BLaER1 treated with 17β-estradiol and CSF1 and Interleukin-3, amounts not matched to agents 10 nM and 100 nM (cell line): ENCODE measurements around the gene KCNIP1.

Source experiments
- H3K27ac ChIP-seq, 11 experiments: shearing (Covaris generic); formaldehyde crosslinking; 2 replicates each; pipeline ENCODE4 v1.8.1; 2022
- H3K27me3 ChIP-seq, 11 experiments: shearing (Covaris generic); formaldehyde crosslinking; 2 replicates each; pipeline ENCODE4 v1.8.1; 2022
- H3K36me3 ChIP-seq, 11 experiments: shearing (Covaris generic); formaldehyde crosslinking; 2 replicates each; pipeline ENCODE4 v1.8.1; 2022
- H3K4me1 ChIP-seq, 10 experiments: shearing (Covaris generic); formaldehyde crosslinking; 2 replicates each; pipeline ENCODE4 v1.8.1; 2022
- H3K4me2 ChIP-seq, 11 experiments: shearing (Covaris generic); formaldehyde crosslinking; 2 replicates each; pipeline ENCODE4 v1.8.1; 2022
- H3K4me3 ChIP-seq, 10 experiments: shearing (Covaris generic); formaldehyde crosslinking; 2 replicates each; pipeline ENCODE4 v1.8.1; 2022
- H3K9ac ChIP-seq, 11 experiments: shearing (Covaris generic); formaldehyde crosslinking; 2 replicates each; pipeline ENCODE4 v1.8.1; 2022
- H3K9me3 ChIP-seq, 11 experiments: shearing (Covaris generic); formaldehyde crosslinking; replicated peaks in 1 of 11; 2 replicates each; pipeline ENCODE4 v1.8.1; 2022
- H4K20me1 ChIP-seq, 11 experiments: shearing (Covaris generic); formaldehyde crosslinking; 2 replicates each; pipeline ENCODE4 v1.8.1; 2022
- Cebpa-rat ChIP-seq, 11 experiments: shearing (Covaris generic); IDR thresholded peaks; 2 replicates each; pipeline ENCODE4 v1.8.1; 2022

The KCNIP1 gene

DNA sequence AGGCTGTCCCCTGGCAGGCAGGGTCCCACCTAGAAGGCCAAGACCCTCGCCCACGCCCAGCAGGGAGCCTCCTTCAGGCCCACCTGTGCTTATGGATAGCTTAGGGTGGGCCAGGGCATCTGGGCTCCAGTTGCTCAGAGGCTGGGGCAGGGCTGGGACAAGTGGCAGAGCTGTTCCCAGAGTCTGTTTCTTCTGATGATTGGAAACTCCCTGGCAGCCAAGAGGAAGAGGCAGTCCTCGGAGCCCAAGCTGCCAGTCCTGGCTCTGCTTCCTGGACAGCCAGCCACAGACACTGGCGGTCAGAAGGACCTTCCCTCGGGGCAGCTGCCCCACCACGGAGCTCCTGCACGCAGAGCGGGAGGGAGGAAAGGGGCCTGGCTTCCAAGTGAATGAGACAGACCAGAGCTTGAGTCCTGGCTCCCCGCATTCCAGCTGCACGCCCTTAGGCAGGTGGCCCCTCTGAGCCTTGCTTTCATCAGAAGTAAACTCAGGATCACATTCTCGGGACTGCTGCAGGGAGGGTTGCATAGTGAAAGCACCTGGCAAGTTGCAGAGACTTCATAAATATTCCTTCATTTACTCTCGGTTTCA is 241.8 kb downstream of the KCNIP1 start:
- no peak overlapping the region for H3K4me3 ChIP-seq
- peaks cover 0 to 14% (median 0%) of the 10 kb centered on the region in 11 experiments; a peak in 5 of 22 replicates for H4K20me1 ChIP-seq
- no peak for TF ChIP-seq Cebpa-rat (IDR thresholded peaks at IDR 0.05)
- peaks cover 0 to 9% (median 0%) of the 10 kb centered on the region in 10 experiments; a peak in 4 of 20 replicates for H3K4me1 ChIP-seq
- H3K9ac ChIP-seq: no peak overlapping the region
- peak overlapping the region in 2 of 11 experiments; percentile 75 to 76; a peak in 1 of 22 replicates for H3K4me2 ChIP-seq
- no peaks in the 10 kb centered on the region for H3K36me3 ChIP-seq
- H3K9me3 ChIP-seq: no peaks in the 10 kb centered on the region
- H3K27me3 ChIP-seq: peaks cover 0 to 11% (median 0%) of the 10 kb centered on the region in 11 experiments; a peak in 3 of 22 replicates
- H3K27ac ChIP-seq: no peak overlapping the region

DNA sequence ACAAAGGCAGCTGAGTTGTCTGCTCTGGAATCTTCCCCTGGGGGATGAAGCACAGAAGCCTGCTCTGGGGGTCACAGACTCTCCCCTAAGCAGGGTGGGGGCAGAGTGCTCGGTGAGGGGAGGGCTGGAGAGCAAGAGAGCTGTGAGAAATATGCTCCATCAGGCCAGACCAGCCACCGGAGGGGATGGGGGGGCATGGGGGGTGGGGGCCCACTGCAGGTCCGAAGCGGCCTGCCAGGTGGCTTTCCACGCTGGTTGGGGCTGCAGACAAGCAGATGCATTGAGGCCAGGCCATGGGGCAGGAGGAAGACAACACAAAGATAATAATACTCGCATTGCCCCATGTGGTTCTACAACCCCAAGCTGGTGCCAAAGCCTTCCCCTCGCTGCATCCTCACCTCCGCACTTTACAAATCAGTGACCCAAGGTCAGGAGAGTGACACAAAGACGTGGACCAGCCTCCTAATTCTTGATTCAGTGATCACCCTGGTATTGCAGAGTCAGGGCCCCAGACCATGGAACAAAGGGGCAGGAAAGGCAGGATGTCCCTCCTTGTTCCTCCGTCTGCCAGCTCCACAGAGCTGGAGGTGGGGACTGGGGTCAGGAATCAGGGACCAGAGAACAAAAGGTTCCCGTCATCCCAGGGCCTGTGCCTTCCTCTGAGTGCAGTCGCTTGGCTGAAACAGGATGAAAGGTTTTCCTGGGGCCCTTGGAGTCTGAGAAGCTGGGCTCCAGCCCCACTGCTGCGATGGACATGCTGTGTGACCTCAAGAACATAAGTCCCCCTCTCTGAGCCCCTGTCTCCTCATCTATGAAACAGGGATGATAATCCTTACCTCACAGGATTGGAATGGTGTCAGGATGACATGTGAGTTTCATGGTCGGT is 242.5 kb downstream of the KCNIP1 start:
- peaks cover 0 to 11% (median 0%) of the 10 kb centered on the region in 11 experiments; a peak in 3 of 22 replicates for H3K27me3 ChIP-seq
- H3K4me3 ChIP-seq: no peak overlapping the region
- H4K20me1 ChIP-seq: peaks cover 0 to 14% (median 0%) of the 10 kb centered on the region in 11 experiments; a peak in 5 of 22 replicates
- no peaks in the 10 kb centered on the region for H3K9me3 ChIP-seq
- H3K36me3 ChIP-seq: no peaks in the 10 kb centered on the region
- H3K4me1 ChIP-seq: peaks cover 0 to 9% (median 0%) of the 10 kb centered on the region in 10 experiments; a peak in 4 of 20 replicates
- no peak overlapping the region for H3K4me2 ChIP-seq
- no peak for TF ChIP-seq Cebpa-rat (IDR thresholded peaks at IDR 0.05)
- no peak overlapping the region for H3K27ac ChIP-seq
- no peak overlapping the region for H3K9ac ChIP-seq

DNA sequence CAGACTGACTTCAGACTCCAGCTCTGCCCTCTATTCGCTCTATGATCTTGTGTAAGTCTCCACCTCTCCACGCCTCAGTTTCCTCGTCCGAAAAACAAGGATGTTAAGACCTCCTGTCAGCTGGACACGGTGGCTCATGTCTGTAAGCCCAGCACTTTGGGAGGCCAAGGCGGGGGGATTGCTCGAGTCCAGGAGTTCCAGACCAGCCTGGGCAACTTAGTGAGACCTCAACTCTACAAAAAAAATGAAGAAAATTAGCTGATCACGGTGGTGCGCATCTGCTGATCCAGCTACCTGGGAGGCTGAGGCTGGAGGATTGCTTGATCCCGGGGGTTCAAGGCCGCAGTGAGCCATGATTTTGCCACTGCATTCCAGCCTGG is 243.1 kb downstream of the KCNIP1 start:
- Histone ChIP-seq H3K36me3 (no peaks in the 10 kb centered on the region), H3K4me2 (no peak overlapping the region), H3K27ac (no peak overlapping the region)

DNA sequence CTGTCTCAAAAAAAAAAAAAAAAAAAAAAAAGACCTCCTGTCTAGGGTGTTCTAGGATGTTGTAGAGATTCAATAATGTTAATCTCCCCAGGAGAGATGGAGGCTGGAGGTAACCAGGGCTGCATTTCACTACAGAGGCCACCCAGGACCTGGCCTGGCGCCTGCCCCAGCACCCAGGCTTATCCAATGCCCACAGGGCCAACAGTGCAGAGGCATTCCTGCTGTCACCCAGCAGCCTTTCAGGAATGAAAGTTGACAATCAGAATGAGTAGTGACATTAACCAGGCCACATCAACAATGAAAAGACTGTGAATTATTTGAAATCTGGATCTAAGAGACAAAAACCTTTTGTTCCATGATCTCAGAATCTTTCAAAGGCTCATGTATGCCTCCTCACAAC is 243.5 kb downstream of the KCNIP1 start:
- Histone ChIP-seq H3K27me3 (peaks cover 0 to 11% (median 0%) of the 10 kb centered on the region in 11 experiments; a peak in 3 of 22 replicates), H3K27ac (no peak overlapping the region), H3K4me3 (no peak overlapping the region), H4K20me1 (peaks cover 0 to 14% (median 0%) of the 10 kb centered on the region in 11 experiments; a peak in 5 of 22 replicates), H3K9ac (no peak overlapping the region), H3K4me1 (peaks cover 0 to 9% (median 0%) of the 10 kb centered on the region in 10 experiments; a peak in 4 of 20 replicates), H3K36me3 (no peaks in the 10 kb centered on the region), H3K4me2 (no peak overlapping the region), H3K9me3 (no peaks in the 10 kb centered on the region)
- TF ChIP-seq Cebpa-rat (IDR thresholded peaks at IDR 0.05): no peak

More for the DNA sequence above, 243.1 kb downstream of the KCNIP1 start:
- no peaks in the 10 kb centered on the region for H3K9me3 ChIP-seq
- H4K20me1 ChIP-seq: peaks cover 0 to 14% (median 0%) of the 10 kb centered on the region in 11 experiments; a peak in 5 of 22 replicates
- peaks cover 0 to 11% (median 0%) of the 10 kb centered on the region in 11 experiments; a peak in 3 of 22 replicates for H3K27me3 ChIP-seq
- no peak overlapping the region for H3K4me3 ChIP-seq
- no peak for TF ChIP-seq Cebpa-rat (IDR thresholded peaks at IDR 0.05)
- no peak overlapping the region for H3K9ac ChIP-seq
- peaks cover 0 to 9% (median 0%) of the 10 kb centered on the region in 10 experiments; a peak in 4 of 20 replicates for H3K4me1 ChIP-seq

DNA sequence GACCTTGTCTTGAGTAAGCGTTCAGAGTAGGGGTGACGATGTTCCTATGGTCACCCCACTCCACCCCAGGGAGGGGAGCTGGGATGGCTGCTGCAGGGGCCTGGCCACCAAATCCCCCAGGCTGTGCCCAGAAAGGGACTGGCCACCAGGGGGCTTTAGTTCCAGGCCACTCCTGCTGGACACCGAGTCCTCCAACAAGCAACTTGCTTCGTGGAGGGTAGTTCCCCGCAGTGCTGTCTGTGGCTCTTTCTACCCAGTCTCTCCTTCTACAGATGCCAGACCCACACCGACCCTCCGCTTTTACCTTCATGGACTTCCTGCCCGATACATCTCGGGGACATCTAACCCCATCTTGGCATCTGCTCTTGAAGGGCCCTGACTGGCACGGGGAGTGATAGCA is 244.0 kb downstream of the KCNIP1 start:
- no peak for TF ChIP-seq Cebpa-rat (IDR thresholded peaks at IDR 0.05)
- Histone ChIP-seq H3K27ac (no peak overlapping the region), H3K4me1 (peaks cover 0 to 9% (median 0%) of the 10 kb centered on the region in 10 experiments; a peak in 4 of 20 replicates), H4K20me1 (peaks cover 0 to 14% (median 0%) of the 10 kb centered on the region in 11 experiments; a peak in 5 of 22 replicates), H3K27me3 (peaks cover 0 to 11% (median 0%) of the 10 kb centered on the region in 11 experiments; a peak in 3 of 22 replicates), H3K36me3 (no peaks in the 10 kb centered on the region), H3K4me3 (no peak overlapping the region), H3K9me3 (no peaks in the 10 kb centered on the region), H3K9ac (no peak overlapping the region), H3K4me2 (no peak overlapping the region)

DNA sequence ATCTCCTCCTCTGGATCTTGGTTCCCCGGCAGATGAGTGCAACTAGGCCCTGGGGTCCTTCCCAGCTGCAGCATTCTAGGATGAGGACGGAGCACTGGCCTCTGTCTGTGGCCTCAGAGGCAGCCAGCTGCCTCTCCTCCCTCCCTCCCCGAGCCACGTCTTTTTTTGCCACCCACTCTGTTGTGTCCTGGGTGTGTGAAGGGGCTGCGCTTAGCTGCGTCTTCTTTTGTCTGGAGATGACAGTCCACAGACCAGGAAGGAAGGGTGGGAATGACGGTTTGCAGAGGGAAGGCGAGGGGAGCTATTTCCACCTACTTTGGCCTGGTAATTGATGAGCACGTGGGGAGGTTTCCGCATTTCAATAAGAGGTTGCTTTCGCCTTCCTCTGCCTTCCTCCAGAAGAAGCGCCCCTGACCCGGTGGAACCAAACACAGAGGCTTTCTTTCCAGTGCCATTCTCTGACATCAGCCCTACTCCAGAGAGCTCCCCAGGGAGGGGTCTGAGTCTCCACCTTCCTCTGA is 245.2 kb downstream of the KCNIP1 start:
- H3K9ac ChIP-seq: no peak overlapping the region
- no peak overlapping the region for H3K4me3 ChIP-seq
- peaks cover 0 to 14% (median 0%) of the 10 kb centered on the region in 11 experiments; a peak in 5 of 22 replicates for H4K20me1 ChIP-seq
- peaks cover 0 to 11% (median 0%) of the 10 kb centered on the region in 11 experiments; a peak in 3 of 22 replicates for H3K27me3 ChIP-seq
- H3K4me2 ChIP-seq: no peak overlapping the region
- TF ChIP-seq Cebpa-rat (IDR thresholded peaks at IDR 0.05): no peak
- H3K4me1 ChIP-seq: peaks cover 0 to 9% (median 0%) of the 10 kb centered on the region in 10 experiments; a peak in 4 of 20 replicates
- no peaks in the 10 kb centered on the region for H3K36me3 ChIP-seq
- no peak overlapping the region for H3K27ac ChIP-seq
- H3K9me3 ChIP-seq: no peaks in the 10 kb centered on the region

DNA sequence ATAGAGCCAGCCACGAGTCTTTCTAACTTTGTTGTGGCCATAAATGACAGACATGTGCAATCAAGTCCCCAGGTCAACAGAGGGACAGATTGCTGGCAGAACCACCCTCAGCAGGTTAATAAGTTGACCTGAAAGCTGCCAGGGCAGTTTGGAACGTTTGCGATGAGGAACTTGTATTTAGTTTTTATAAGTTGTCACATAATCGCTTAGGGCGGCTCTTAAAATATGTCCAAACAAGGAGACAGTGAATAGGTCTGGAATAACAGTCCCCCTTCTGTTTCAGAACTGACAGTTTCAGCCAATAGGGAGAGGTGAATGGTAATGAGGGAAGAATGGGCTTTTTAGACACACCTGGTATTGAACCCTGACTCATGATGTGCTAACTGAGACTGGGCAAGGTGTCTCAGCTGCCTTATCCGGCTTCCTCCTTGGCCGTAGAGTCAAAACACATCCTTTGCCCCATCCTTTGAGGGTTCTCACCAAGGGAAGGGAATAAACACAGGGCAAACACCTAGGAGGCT is 246.2 kb downstream of the KCNIP1 start:
- Histone ChIP-seq H3K9ac (no peak overlapping the region), H3K9me3 (no peaks in the 10 kb centered on the region), H3K27me3 (peaks cover 0 to 6% (median 0%) of the 10 kb centered on the region in 11 experiments; a peak in 3 of 22 replicates), H3K36me3 (no peaks in the 10 kb centered on the region), H3K4me3 (no peak overlapping the region), H3K4me2 (no peak overlapping the region), H4K20me1 (peaks cover 0 to 14% (median 0%) of the 10 kb centered on the region in 11 experiments; a peak in 5 of 22 replicates), H3K27ac (no peak overlapping the region), H3K4me1 (peaks cover 0 to 1% (median 0%) of the 10 kb centered on the region in 10 experiments; a peak in 3 of 20 replicates)
- TF ChIP-seq Cebpa-rat (IDR thresholded peaks at IDR 0.05): no peak

DNA sequence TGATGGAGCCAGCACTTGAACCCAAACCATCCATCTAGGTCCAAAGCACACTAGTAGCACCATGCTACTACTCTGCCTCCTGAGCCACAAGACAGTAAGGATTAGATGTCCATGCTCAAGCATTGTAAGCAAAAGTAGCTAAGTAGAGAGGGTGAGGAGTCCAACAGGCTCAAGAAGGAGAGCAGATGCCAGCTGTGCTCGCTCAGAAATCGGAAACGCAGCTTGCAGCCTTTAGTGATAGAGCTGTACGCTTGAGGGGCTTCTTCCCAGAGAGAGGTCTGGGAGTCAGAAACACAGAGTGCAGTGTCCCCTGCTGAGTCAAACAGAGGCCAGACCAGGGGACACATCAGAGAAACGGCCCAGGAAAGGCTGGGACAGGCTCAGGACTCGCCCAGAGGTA is 247.0 kb downstream of the KCNIP1 start:
- no peak overlapping the region for H3K9ac ChIP-seq
- peaks cover 0 to under 1% (median 0%) of the 10 kb centered on the region in 10 experiments; a peak in 1 of 20 replicates for H3K4me1 ChIP-seq
- no peaks in the 10 kb centered on the region for H3K9me3 ChIP-seq
- no peak overlapping the region for H3K4me3 ChIP-seq
- no peaks in the 10 kb centered on the region for H3K27me3 ChIP-seq
- no peak overlapping the region for H3K4me2 ChIP-seq
- no peaks in the 10 kb centered on the region for H3K36me3 ChIP-seq
- H4K20me1 ChIP-seq: peaks cover 0 to 8% (median 0%) of the 10 kb centered on the region in 11 experiments; a peak in 2 of 22 replicates
- no peak overlapping the region for H3K27ac ChIP-seq
- no peak for TF ChIP-seq Cebpa-rat (IDR thresholded peaks at IDR 0.05)
